HG03565 (cell line): ENCODE results near the gene ATP13A3.

Experiments
- ATAC-seq: cut with Tn5 transposase; IDR thresholded peaks from one replicate; pipeline ENCODE4 v1.9.1; 2021; ENCODE audit warnings: mild to moderate bottlenecking, moderate library complexity; ENCODE audit not compliant: unreplicated experiment

The ATP13A3 gene

GRCh38 chr3:194476784-194477183 is 10.0 kb downstream of the ATP13A3 start:
- ATAC-seq: no peak

GRCh38 chr3:194475978-194476377 is 10.8 kb downstream of the ATP13A3 start:
- ATAC-seq: no peak

- ATAC-seq: no peak
Observed at GRCh38 chr3:194475138-194475932, 11.5 kb downstream of the ATP13A3 start.

- no peak for ATAC-seq
Observed at GRCh38 chr3:194474675-194475074, 12.1 kb downstream of the ATP13A3 start.

GRCh38 chr3:194472290-194472920 is 14.4 kb downstream of the ATP13A3 start:
- peak; percentile 51 for ATAC-seq

- no peak for ATAC-seq
Observed at GRCh38 chr3:194471863-194472262, 14.9 kb downstream of the ATP13A3 start.

GRCh38 chr3:194470615-194471014 is 16.2 kb downstream of the ATP13A3 start:
- no peak for ATAC-seq

- no peak for ATAC-seq
Observed at GRCh38 chr3:194469977-194470376, 16.8 kb downstream of the ATP13A3 start.

- ATAC-seq: no peak
Observed at GRCh38 chr3:194468086-194468485, 18.7 kb downstream of the ATP13A3 start.

GRCh38 chr3:194466761-194467356 is 19.9 kb downstream of the ATP13A3 start:
- no peak for ATAC-seq

- no peak for ATAC-seq
Observed at GRCh38 chr3:194465920-194466570, 20.8 kb downstream of the ATP13A3 start.

- no peak for ATAC-seq
Observed at GRCh38 chr3:194465246-194465645, 21.6 kb downstream of the ATP13A3 start.

GRCh38 chr3:194464692-194465091 is 22.1 kb downstream of the ATP13A3 start:
- ATAC-seq: no peak

GRCh38 chr3:194462936-194463335 is 23.9 kb downstream of the ATP13A3 start:
- no peak for ATAC-seq

GRCh38 chr3:194460566-194460965 is 26.2 kb downstream of the ATP13A3 start:
- no peak for ATAC-seq

GRCh38 chr3:194458131-194458530 is 28.7 kb downstream of the ATP13A3 start:
- no peak for ATAC-seq

GRCh38 chr3:194455481-194455880 is 31.3 kb downstream of the ATP13A3 start:
- no peak for ATAC-seq

GRCh38 chr3:194450341-194450740 is 36.5 kb downstream of the ATP13A3 start:
- ATAC-seq: no peak

- no peak for ATAC-seq
Observed at GRCh38 chr3:194449913-194450312, 36.9 kb downstream of the ATP13A3 start.

- no peak for ATAC-seq
Observed at GRCh38 chr3:194447657-194448056, 39.1 kb downstream of the ATP13A3 start.

GRCh38 chr3:194447161-194447560 is 39.6 kb downstream of the ATP13A3 start:
- no peak for ATAC-seq

GRCh38 chr3:194446754-194447153 is 40.0 kb downstream of the ATP13A3 start:
- ATAC-seq: no peak
